Skeletal muscle cell (primary cell): Measurements from ENCODE around the gene LTBP3.

Experiments
- DNase-seq: peaks from one replicate; pipeline ENCODE4 v3.0.0-alpha.2; 2010; ENCODE audit warnings: low read depth
- H3K4me3 ChIP-seq: 2 replicates; pipeline ENCODE4 v1.5.1; 2011; ENCODE audit warnings: low read depth, mild to moderate bottlenecking, control low read depth, low read length, moderate library complexity

LTBP3 gene

DNA sequence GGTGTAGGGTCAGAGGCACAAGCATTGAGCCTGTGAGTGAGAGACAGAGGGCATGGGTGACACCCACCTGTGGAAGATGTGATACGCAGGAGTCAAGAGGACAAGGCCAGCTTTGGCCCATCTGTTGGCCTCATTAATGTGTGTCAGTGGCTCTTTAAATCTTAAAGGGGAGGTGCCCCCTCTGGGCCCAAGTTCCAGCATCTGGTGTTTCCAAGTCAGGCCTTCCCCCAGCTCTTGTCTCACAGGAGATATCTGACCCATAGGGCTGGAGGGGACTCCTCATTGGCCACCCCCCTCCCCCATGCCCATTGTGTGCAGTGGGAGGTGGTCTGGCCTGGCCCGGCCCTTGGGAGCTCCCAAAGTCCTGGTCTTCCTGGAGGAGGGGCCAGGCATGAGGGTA lies 28.5 kb upstream of the LTBP3 start:
- no peak for DNase-seq
- H3K4me3 ChIP-seq = no peak overlapping the region

DNA sequence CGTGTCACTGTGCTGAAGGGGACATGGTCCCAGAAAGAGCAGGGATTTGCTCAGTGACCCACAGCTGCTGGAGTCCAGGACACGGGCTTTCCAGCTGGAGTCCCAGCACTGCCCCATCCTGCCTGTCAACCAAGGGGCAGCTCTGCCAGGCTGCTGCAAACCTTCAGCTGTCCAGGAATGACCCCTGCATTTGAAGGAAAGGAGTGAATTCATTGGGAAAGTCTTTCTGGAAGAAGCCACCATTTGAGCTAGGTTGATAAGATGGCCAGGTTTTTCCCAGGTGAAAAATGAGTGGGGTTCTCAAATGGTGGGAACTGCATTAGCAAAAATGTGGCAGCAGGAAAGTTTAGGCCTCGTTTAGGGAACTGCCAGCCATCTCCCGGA lies 28.1 kb upstream of the LTBP3 start:
- no peak for DNase-seq
- no peak overlapping the region for H3K4me3 ChIP-seq

DNA sequence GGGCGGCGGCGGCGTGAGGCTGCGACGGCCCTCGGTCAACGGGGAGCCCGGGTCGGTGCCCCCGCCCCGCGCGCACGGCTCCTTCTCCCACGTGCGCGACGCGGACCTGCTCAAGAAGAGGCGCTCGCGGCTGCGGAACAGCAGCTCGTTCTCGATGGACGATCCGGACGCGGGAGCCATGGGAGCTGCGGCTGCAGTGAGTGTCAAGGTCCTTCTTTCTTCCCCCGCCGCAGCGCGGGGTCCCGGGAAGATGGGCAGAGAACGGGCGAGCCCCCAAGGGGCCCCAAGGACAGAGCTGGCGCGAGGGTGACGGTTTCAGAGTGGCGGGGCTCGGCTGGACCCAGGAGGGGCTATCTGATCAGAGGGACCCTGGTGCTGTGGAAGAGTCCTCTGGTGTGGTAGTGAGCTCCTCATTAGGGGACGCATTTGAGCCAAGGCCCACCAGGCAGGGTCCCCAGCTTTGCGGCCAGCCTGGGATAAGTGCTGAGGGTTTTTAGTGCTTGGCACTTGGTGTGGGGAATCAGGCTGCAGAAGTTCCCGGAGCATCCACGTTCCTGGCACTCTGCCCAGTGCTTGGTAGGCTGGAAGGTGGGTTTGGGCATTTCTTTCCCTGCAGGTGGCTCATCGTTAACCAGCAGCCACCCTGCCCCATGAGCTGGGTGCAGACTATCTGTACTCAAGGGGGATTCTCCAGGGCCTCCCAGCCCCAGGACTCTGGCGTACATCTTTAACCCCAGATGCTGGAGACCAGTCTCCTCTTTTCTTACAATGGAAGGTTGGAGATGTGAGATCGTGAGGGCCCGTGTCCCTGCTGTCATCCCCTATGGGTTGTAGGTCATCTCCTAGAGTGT lies 27.5 kb upstream of the LTBP3 start:
- no peak overlapping the region for H3K4me3 ChIP-seq
- DNase-seq = no peak

DNA sequence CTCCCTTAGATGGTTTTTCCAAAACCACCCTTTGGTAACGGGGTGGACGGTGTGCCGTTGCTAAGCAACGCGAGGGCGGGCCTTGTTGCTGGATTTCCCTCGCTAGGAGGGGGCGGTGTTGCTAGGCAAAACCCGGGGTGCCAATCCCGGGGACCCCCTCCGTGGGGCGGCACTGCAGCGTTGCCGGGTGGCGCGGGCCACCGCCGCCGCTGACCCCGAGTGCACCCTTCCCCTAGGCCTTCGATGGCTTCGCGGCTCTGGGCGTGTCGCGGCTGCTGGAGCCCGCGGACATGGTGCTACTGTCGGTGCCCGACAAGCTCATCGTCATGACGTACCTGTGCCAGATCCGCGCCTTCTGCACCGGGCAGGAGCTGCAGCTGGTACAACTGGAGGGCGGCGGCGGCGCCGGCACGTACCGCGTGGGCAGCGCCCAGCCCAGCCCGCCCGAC lies 26.6 kb upstream of the LTBP3 start:
- DNase-seq = no peak
- H3K4me3 ChIP-seq = no peak overlapping the region

GRCh38 chr11:65584106-65584505 lies 25.9 kb upstream of the LTBP3 start:
- DNase-seq = no peak
- H3K4me3 ChIP-seq = no peak overlapping the region

DNA sequence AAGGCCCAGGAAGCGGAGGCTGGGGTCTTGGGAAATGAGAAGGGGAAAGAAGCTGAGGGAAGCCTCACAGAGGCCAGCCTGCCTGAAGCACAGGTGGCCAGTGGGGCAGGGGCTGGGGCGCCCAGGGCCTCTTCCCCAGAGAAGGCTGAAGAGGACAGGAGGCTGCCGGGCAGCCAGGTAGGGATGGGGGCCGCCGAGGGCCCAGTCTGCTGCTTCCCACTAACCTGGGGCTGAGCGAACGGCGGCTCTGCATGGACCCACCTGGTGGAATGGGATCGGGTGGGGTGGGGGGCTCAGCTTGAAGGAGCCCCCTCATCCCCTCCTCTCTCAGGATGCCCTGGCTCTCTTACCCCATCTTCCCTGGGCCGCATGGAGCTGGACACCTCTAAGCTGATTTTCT lies 25.4 kb upstream of the LTBP3 start:
- H3K4me3 ChIP-seq = no peak overlapping the region
- no peak for DNase-seq

GRCh38 chr11:65581928-65582327 lies 23.8 kb upstream of the LTBP3 start:
- H3K4me3 ChIP-seq = no peak overlapping the region
- DNase-seq = no peak

- H3K4me3 ChIP-seq = no peak overlapping the region
- no peak for DNase-seq
Observed at GRCh38 chr11:65580756-65581155, 22.6 kb upstream of the LTBP3 start.

GRCh38 chr11:65580031-65580692 lies 22.0 kb upstream of the LTBP3 start:
- DNase-seq = no peak

DNA sequence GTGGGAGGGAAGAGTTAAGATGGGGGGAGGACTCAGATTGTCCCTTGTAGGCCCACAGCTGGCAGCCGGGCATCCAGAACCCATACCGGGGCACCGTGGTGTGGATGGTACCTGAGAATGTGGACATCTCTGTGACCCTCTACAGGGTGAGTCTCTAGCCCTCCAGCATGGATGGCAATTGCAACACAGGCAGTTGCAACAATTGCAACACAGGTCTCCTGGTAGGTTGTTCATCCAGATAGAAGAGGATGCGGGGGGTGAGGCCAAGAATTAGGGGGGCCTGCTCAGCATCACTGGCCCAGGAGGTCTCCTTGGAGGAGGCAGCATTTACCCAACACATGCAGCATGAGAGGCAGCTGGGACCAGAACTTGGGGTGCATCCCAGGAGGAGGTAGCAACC lies 21.1 kb upstream of the LTBP3 start:
- no peak for DNase-seq
- H3K4me3 ChIP-seq = no peak overlapping the region

More at GRCh38 chr11:65580031-65580692, 22.0 kb upstream of the LTBP3 start:
- no peak overlapping the region for H3K4me3 ChIP-seq

- no peak for DNase-seq
- no peak overlapping the region for H3K4me3 ChIP-seq
Observed at GRCh38 chr11:65578667-65579066, 20.5 kb upstream of the LTBP3 start.

GRCh38 chr11:65578134-65578533 lies 20.0 kb upstream of the LTBP3 start:
- H3K4me3 ChIP-seq = no peak overlapping the region

DNA sequence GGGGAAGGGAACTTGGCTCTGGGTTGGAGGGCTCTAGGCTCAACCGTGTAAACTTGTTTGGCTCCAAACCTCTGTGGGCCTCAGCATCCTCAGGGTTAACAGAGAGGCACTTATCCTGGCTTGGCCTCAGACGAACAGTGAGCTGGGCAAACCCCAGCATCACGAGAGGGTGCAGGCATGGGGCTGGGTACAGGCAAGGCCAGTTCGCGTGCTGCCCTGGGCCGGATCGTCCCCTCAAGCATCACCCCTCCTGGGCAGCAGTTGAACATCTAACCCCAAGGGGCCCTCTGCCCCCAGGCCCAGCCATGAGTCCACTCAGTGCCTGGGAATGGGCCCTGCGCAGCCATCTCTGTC lies 19.6 kb upstream of the LTBP3 start:
- peak overlapping the region; percentile 54 for H3K4me3 ChIP-seq
- no peak for DNase-seq

More at GRCh38 chr11:65578134-65578533, 20.0 kb upstream of the LTBP3 start:
- no peak for DNase-seq

GRCh38 chr11:65576867-65577755 lies 19.0 kb upstream of the LTBP3 start:
- H3K4me3 ChIP-seq = peak overlapping the region; percentile 54
- DNase-seq = no peak

- peak overlapping the region; percentile 54 for H3K4me3 ChIP-seq
- DNase-seq = no peak
Observed at GRCh38 chr11:65576232-65576866, 18.2 kb upstream of the LTBP3 start.

DNA sequence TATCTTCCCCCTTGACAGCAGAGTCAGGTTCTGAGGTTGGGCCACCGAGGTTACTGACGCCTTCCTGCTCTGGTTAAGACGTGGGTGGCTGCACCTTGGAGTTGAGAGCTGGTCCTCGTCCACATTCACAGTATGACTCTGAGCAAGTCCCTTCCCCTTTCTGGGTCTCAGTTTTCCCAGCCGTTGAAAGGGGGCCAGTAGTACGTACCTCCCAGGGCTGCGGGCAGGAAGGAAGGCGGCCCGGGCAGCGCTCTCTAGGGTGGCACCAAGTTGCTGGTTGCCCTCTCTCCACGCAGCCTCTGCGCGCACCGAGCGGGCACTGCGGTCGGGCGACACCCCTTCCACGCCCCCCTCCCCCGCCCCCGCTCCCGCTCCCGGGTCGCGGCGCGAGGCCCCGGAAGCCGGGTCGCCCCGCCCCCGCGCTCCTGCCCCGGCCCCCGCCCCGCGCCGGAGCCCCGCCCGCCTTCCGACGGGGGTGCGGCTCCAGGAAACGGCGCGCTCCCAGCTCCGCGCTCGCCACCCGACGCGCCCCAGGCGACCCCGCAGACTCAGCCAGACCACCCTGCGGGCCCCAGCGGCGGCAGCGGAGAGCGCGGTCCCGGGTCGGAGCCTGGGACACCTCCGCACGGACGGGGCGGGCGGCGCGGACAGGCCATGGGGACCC lies 17.5 kb upstream of the LTBP3 start, which contains the start of gene EHBP1L1:
Gene EHBP1L1 (plus strand): TSS at position 486 of the 664 bp plus-strand sequence. CDS start 250 bp downstream, outside the sequence.
- DNase-seq = no peak
- peak within 1 kb of the TSS; percentile 54 for H3K4me3 ChIP-seq

- H3K4me3 ChIP-seq = peak overlapping the region; percentile 54
- DNase-seq = no peak
Observed at GRCh38 chr11:65574811-65575567, 16.8 kb upstream of the LTBP3 start.

GRCh38 chr11:65574109-65574810 lies 16.1 kb upstream of the LTBP3 start:
- DNase-seq = peak; percentile 84

More at GRCh38 chr11:65574109-65574810, 16.1 kb upstream of the LTBP3 start:
- H3K4me3 ChIP-seq = peak overlapping the region; percentile 96
